ENCODE results near the gene HCAR2. TPM values are rescaled to one million over a fixed set of nuclear protein-coding genes. Genes with fewer than 3 reads are reported as not detected.

Gene HCAR2
- total and polyA plus RNA-seq, 11 donors: 0.11 to 4.3 (median 0.69) TPM; not detected in 6

GRCh38 chr12:122726080-122726558 lies 23.0 kb upstream of the HCAR2 start:
- no peak for TF ChIP-seq CTCF (IDR thresholded peaks at IDR 0.05)
- TF ChIP-seq POLR2A (IDR thresholded peaks at IDR 0.05): no peak
- Histone ChIP-seq H3K4me1 (peaks cover 0 to 29% (median 0%) of the 10 kb centered on the region in 12 donors), H3K36me3 (no peaks in the 10 kb centered on the region), H3K9me3 (no peaks in the 10 kb centered on the region), H3K27ac (no peak overlapping the region), H3K27me3 (peaks cover 0 to 4% (median 0%) of the 10 kb centered on the region in 9 donors), H3K4me3 (no peak overlapping the region)
- intact Hi-C loops (cut with DNase I): no loop called here
- WGBS, 4 donors: 49 to 71% (median 54%) methylated on average over 5 of the region's 5 CpGs
- no peak for ATAC-seq
- no peak for DNase-seq

- Histone ChIP-seq H3K27me3 (peaks cover 0 to 4% (median 0%) of the 10 kb centered on the region in 9 donors), H3K27ac (no peak overlapping the region)
- intact Hi-C loops (cut with DNase I): no loop called here
Observed at GRCh38 chr12:122725452-122726079, 22.4 kb upstream of the HCAR2 start.

GRCh38 chr12:122724641-122725243 lies 21.6 kb upstream of the HCAR2 start:
- no peak overlapping the region for H3K27ac ChIP-seq
- ATAC-seq (no peak), DNase-seq (no peak)
- peaks cover 0 to 34% (median 0%) of the 10 kb centered on the region in 12 donors for H3K4me1 ChIP-seq
- no peak for TF ChIP-seq CTCF (IDR thresholded peaks at IDR 0.05)
- TF ChIP-seq POLR2A (IDR thresholded peaks at IDR 0.05): no peak
- H3K36me3 ChIP-seq: no peaks in the 10 kb centered on the region
- H3K27me3 ChIP-seq: peaks cover 0 to 2% (median 0%) of the 10 kb centered on the region in 9 donors
- no peak overlapping the region for H3K4me3 ChIP-seq
- H3K9me3 ChIP-seq: no peaks in the 10 kb centered on the region
- intact Hi-C loops (cut with DNase I): no loop called here
- WGBS, 4 donors: 91 to 98% (median 92%) methylated on average over 12 of the region's 12 CpGs

More at GRCh38 chr12:122725452-122726079, 22.4 kb upstream of the HCAR2 start:
- Histone ChIP-seq H3K4me3 (no peak overlapping the region), H3K4me1 (peaks cover 0 to 29% (median 0%) of the 10 kb centered on the region in 12 donors), H3K9me3 (no peaks in the 10 kb centered on the region), H3K36me3 (no peaks in the 10 kb centered on the region)
- no peak for DNase-seq
- no peak for ATAC-seq
- TF ChIP-seq POLR2A (IDR thresholded peaks at IDR 0.05) (no peak), CTCF (IDR thresholded peaks at IDR 0.05) (no peak)
- WGBS, 4 donors: 85 to 90% (median 90%) methylated on average over 6 of the region's 6 CpGs

- Histone ChIP-seq H3K4me3 (no peak overlapping the region), H3K27me3 (no peaks in the 10 kb centered on the region), H3K27ac (no peak overlapping the region), H3K36me3 (no peaks in the 10 kb centered on the region), H3K9me3 (no peaks in the 10 kb centered on the region), H3K4me1 (peaks cover 0 to 34% (median 0%) of the 10 kb centered on the region in 12 donors)
- 53 to 65% (median 59%) methylated on average over 1 of the region's 1 CpG for WGBS, 4 donors
- TF ChIP-seq CTCF (IDR thresholded peaks at IDR 0.05) (no peak), POLR2A (IDR thresholded peaks at IDR 0.05) (no peak)
- intact Hi-C loops (cut with DNase I): no loop called here
- DNase-seq (no peak), ATAC-seq (no peak)
Observed at GRCh38 chr12:122722387-122722786, 19.2 kb upstream of the HCAR2 start.
